Panc1 (cell line): ENCODE results near the gene SHANK2. TPM values are rescaled to one million over a fixed set of nuclear protein-coding genes. Genes with fewer than 3 reads are reported as not detected.

Source experiments
- ATAC-seq: fragments of 200-7000 bp; cut with Tn5 transposase; 2 replicates; pipeline ENCODE4 v1.9.1; 2020; ENCODE audit warnings: mild to moderate bottlenecking, moderate library complexity
- Bru-seq: library from RNA; stranded (reverse); fragments of 400-500 nt; gene quantifications from one replicate; lab custom pipeline; 2021; lab: Mats Ljungman, UMichigan
- BruChase-seq, 2 experiments: library from RNA; stranded (reverse); fragments of 400-500 nt; gene quantifications; one replicate each; lab custom pipeline; 2021; lab: Mats Ljungman, UMichigan
- BruUV-seq: library from RNA; stranded (reverse); fragments of 400-500 nt; replicated peaks from 2 replicates; lab custom pipeline; 2021; lab: Mats Ljungman, UMichigan
- CTCF ChIA-PET: fragments of 300-600 bp; sonication (Branson Sonifier 250); formaldehyde crosslinking; loops from one replicate; lab custom pipeline; 2022; ENCODE audit warnings: antibody characterized with exemption; lab: Charles Lee
- POLR2A ChIA-PET: fragments of 300-600 bp; sonication (Branson Sonifier 250); formaldehyde crosslinking; loops from one replicate; lab custom pipeline; 2022; ENCODE audit warnings: antibody characterized with exemption; lab: Charles Lee
- DNase-seq: peaks from one replicate; pipeline ENCODE4 v3.0.0-alpha.2; 2010; ENCODE audit warnings: low read depth, low spot score
- H3K27ac ChIP-seq: 2 replicates; pipeline ENCODE4 v1.5.1; 2011; ENCODE audit warnings: mild to moderate bottlenecking, low read length, inconsistent platforms
- H3K27me3 ChIP-seq: fragments of 200-500 bp; sonication (Bioruptor generic); 2 replicates; pipeline ENCODE4 v1.6.0; 2014; ENCODE audit warnings: low read length, inconsistent platforms; ENCODE audit not compliant: control insufficient read depth, insufficient read depth
- H3K36me3 ChIP-seq: fragments of 200-500 bp; sonication (Bioruptor generic); 2 replicates; pipeline ENCODE4 v1.5.1; 2014; ENCODE audit warnings: inconsistent platforms, mild to moderate bottlenecking, low read length, moderate library complexity; ENCODE audit not compliant: control insufficient read depth, insufficient read depth
- H3K4me1 ChIP-seq: 2 replicates; pipeline ENCODE4 v1.5.1; 2011; ENCODE audit warnings: inconsistent platforms, mild to moderate bottlenecking, low read length, moderate library complexity; ENCODE audit not compliant: control insufficient read depth, insufficient read depth
- H3K4me3 ChIP-seq, 2 experiments: 2 replicates each; pipeline ENCODE4 v1.5.1; 2011 to 2012; ENCODE audit warnings: low read depth in 2 of 2, low read length in 2 of 2, mild to moderate bottlenecking in 2 of 2, inconsistent platforms in 1 of 2, moderate library complexity in 1 of 2
- H3K9me3 ChIP-seq: fragments of 200-500 bp; sonication (Bioruptor generic); 2 replicates; pipeline ENCODE4 v1.5.1; 2014; ENCODE audit warnings: low read depth, mild to moderate bottlenecking, inconsistent platforms, low read length, moderate library complexity; ENCODE audit not compliant: control insufficient read depth, insufficient read depth
- POLR2AphosphoS5 ChIP-seq: IDR thresholded peaks from 2 replicates; pipeline ENCODE4 v1.6.1; 2012; ENCODE audit warnings: mild to moderate bottlenecking, low read depth, low read length, moderate library complexity
- SIN3A ChIP-seq: IDR thresholded peaks from 2 replicates; pipeline ENCODE4 v1.6.1; 2012; ENCODE audit warnings: low read depth, mild to moderate bottlenecking, low read length, moderate library complexity, borderline replicate concordance; ENCODE audit not compliant: insufficient read depth
- TCF7L2 ChIP-seq: IDR thresholded peaks from 2 replicates; pipeline ENCODE4 v1.6.1; 2011; ENCODE audit warnings: mild to moderate bottlenecking, low read depth, low read length, inconsistent platforms
- in situ Hi-C: cut with HindIII; loops from 2 replicates; pipeline ENCODE4 v1.10.0; 2016; ENCODE audit warnings: low sequenced_read_pairs, low pct_unique_long_range_greater_than_20kb
- intact Hi-C: fragments of 100-400 bp; cut with micrococcal nuclease; formaldehyde crosslinking; loops from one replicate; pipeline ENCODE4 v1.10.0; 2022; ENCODE audit not compliant: unreplicated experiment
- long read RNA-seq: library from polyadenylated mRNA; unstranded; transcript quantifications from one replicate; pipeline ENCODE4 v2.0.0, GENCODE V29; 2021; ENCODE audit not compliant: unreplicated experiment
- polyA plus RNA-seq: library from polyadenylated mRNA; unstranded; fragments of >200 nt; gene quantifications from one replicate; pipeline ENCODE4 v1.2.1, GENCODE V29; 2012; ENCODE audit warnings: missing spikeins; ENCODE audit not compliant: insufficient read length
- total RNA-seq: library from RNA; stranded (reverse); gene quantifications from one replicate; pipeline ENCODE4 v1.2.1, GENCODE V29; 2021; ENCODE audit not compliant: unreplicated experiment
- TF ChIP-seq, protein P1 (sequence below): fragments of 450-650 bp; IDR thresholded peaks from 2 replicates; pipeline ENCODE4 v1.5.1; 2017; ENCODE audit warnings: mild to moderate bottlenecking
- TF ChIP-seq, protein P2 (sequence below), 2 experiments: IDR thresholded peaks; 2 replicates each; pipeline ENCODE4 v1.6.1; 2011 to 2012; ENCODE audit warnings: low read depth in 2 of 2, control low read depth in 1 of 2, low read length in 1 of 2, mild to moderate bottlenecking in 1 of 2, moderate library complexity in 1 of 2; ENCODE audit not compliant: insufficient read depth in 1 of 2

The SHANK2 gene
- total RNA-seq: 1.7 TPM
- 1.0 TPM for polyA plus RNA-seq
- Bru-seq, nascent RNA: percentile 26 among the genes with signal in this experiment
- BruChase-seq, experiment 1, labeled RNA remaining after a 2-hour chase: percentile 23 among the genes with signal in this experiment
- BruChase-seq, experiment 2, labeled RNA remaining after a 6-hour chase: percentile 26 among the genes with signal in this experiment
- long read RNA-seq: 0 reads

DNA sequence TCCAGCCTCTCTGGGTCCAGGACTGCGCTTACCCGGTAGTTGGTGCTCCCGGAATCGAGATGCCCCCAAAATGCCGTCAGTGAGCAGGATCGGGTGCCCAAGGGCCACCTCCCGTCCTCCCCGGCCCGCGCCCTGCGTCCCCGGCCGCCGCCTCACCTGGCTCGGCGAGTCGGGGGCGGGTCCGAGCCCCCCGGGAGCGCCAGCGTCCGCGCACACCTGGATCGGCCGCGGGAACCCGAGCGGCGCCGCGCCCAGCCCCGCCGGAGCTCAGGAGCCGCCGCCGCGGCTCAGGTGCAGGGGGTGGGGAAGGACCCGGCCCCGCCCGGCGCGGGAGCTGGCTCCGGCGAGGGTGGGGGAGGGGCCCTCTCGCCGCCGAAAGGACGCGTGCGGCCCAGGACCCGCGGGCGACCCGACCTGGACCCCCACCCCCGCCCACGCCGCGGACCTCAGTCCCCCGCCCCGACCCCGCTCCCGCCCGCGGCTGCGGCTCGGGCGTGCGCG is at the start of gene SHANK2:
Gene SHANK2, minus strand, starts transcription at position 309 of the 501 bp plus-strand sequence. CDS start 105,251 bp downstream, outside the sequence.
- H3K27ac ChIP-seq: no peak within 1 kb of the TSS
- POLR2A ChIA-PET: no interaction called here

DNA sequence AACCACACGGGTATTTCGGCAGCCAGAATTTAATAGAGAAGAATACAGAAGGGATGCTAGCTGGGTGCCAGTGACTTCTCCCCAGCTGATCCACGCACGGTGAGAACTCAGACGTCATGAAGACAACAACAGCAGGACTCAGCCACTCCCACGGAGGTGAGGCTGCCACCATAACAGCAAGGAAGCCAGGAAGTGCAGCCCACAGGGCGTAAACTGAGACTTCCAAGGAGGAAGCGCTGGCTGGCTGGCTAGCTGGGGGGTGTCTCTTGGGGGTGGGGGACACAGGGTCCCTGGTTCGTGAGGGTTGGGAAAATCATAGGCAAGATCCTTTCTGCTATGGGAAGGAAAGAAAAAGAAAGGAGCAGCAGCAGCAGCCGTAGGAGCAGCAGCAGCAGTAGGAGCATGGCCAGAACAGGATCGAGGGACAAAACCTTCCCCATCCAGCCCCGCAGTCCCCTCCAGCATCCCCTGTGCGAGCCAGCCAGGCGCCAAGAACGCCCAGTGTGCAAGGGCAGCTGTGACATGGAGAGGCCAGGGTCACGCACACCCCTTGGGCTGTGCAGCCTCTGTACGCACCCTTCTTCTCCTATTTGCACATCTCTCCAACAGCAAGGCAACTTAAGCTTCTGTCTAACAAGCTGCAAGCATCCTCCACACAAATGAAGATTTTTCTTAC is 49.6 kb upstream of the SHANK2 start:
- H3K4me3 ChIP-seq: no peak overlapping the region
- ChIA-PET POLR2A (interaction anchor here (0.6 kb wide), 1 partner anchor 151 kb away, joined by 11 read pairs; the partner anchor contains the start of gene NADSYN1), CTCF (no interaction called here)
- 0 out of 2 replicates have a peak, but pooled peaks cover 11% of the 10 kb centered on the region for H3K4me1 ChIP-seq
- DNase-seq (no peak), ATAC-seq (no peak)
- in situ Hi-C loops (no loop called here), intact Hi-C loops (no loop called here)
- TF ChIP-seq, protein P1, sequence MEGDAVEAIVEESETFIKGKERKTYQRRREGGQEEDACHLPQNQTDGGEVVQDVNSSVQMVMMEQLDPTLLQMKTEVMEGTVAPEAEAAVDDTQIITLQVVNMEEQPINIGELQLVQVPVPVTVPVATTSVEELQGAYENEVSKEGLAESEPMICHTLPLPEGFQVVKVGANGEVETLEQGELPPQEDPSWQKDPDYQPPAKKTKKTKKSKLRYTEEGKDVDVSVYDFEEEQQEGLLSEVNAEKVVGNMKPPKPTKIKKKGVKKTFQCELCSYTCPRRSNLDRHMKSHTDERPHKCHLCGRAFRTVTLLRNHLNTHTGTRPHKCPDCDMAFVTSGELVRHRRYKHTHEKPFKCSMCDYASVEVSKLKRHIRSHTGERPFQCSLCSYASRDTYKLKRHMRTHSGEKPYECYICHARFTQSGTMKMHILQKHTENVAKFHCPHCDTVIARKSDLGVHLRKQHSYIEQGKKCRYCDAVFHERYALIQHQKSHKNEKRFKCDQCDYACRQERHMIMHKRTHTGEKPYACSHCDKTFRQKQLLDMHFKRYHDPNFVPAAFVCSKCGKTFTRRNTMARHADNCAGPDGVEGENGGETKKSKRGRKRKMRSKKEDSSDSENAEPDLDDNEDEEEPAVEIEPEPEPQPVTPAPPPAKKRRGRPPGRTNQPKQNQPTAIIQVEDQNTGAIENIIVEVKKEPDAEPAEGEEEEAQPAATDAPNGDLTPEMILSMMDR: no peak
- TF ChIP-seq, protein P2, sequence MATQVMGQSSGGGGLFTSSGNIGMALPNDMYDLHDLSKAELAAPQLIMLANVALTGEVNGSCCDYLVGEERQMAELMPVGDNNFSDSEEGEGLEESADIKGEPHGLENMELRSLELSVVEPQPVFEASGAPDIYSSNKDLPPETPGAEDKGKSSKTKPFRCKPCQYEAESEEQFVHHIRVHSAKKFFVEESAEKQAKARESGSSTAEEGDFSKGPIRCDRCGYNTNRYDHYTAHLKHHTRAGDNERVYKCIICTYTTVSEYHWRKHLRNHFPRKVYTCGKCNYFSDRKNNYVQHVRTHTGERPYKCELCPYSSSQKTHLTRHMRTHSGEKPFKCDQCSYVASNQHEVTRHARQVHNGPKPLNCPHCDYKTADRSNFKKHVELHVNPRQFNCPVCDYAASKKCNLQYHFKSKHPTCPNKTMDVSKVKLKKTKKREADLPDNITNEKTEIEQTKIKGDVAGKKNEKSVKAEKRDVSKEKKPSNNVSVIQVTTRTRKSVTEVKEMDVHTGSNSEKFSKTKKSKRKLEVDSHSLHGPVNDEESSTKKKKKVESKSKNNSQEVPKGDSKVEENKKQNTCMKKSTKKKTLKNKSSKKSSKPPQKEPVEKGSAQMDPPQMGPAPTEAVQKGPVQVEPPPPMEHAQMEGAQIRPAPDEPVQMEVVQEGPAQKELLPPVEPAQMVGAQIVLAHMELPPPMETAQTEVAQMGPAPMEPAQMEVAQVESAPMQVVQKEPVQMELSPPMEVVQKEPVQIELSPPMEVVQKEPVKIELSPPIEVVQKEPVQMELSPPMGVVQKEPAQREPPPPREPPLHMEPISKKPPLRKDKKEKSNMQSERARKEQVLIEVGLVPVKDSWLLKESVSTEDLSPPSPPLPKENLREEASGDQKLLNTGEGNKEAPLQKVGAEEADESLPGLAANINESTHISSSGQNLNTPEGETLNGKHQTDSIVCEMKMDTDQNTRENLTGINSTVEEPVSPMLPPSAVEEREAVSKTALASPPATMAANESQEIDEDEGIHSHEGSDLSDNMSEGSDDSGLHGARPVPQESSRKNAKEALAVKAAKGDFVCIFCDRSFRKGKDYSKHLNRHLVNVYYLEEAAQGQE (IDR thresholded peaks at IDR 0.05; ENCODE audit: insufficient read depth in 1 of 2, low read depth in 2 of 2, low read length in 1 of 2): no peak
- TF ChIP-seq POLR2AphosphoS5 (no peak), TCF7L2 (no peak), SIN3A (no peak)
- no peaks in the 10 kb centered on the region for H3K36me3 ChIP-seq
- no peaks in the 10 kb centered on the region for H3K27me3 ChIP-seq
- no peak overlapping the region for H3K27ac ChIP-seq
- H3K9me3 ChIP-seq: no peaks in the 10 kb centered on the region
- no TSS peak for BruUV-seq

More for the DNA sequence above, at the start of gene SHANK2:
- intact Hi-C loops (no loop called here), in situ Hi-C loops (no loop called here)
- no TSS peak for BruUV-seq
- no peak for DNase-seq
- H3K9me3 ChIP-seq: no peaks in the 10 kb centered on the region
- peaks cover 15% of the 10 kb centered on the region for H3K27me3 ChIP-seq
- CTCF ChIA-PET: interaction anchor here (0.6 kb wide), 1 partner anchor 20 kb away, joined by 3 read pairs; no protein-coding TSS in a partner anchor
- H3K4me3 ChIP-seq: peak within 1 kb of the TSS; percentile 35 to 57
- H3K36me3 ChIP-seq: no peaks in the 10 kb centered on the region; the same call in 1 of the 2 replicates
- TF ChIP-seq POLR2AphosphoS5 (no peak), SIN3A (no peak), TCF7L2 (no peak)
- TF ChIP-seq, protein P2 (IDR thresholded peaks at IDR 0.05; ENCODE audit: insufficient read depth in 1 of 2, low read depth in 2 of 2, low read length in 1 of 2): no peak
- TF ChIP-seq, protein P1: no peak
- peak; percentile 54 for ATAC-seq
- peaks cover 7% of the 10 kb centered on the region for H3K4me1 ChIP-seq
